HG03095 (cell line): ENCODE data around the gene TMEM151A.
A peak's percentile ranks its signal among the peaks of the same experiment; 100 is the strongest.
"Not testable (repeated sequence)": the region's sequence is repeated elsewhere in the genome, so short reads cannot be mapped to it uniquely, and the experiment has no call there.

Experiments used
- ATAC-seq: cut with Tn5 transposase; IDR thresholded peaks from one replicate; pipeline ENCODE4 v1.9.1; 2021; ENCODE audit warnings: moderate library complexity; ENCODE audit not compliant: unreplicated experiment

TMEM151A gene

DNA sequence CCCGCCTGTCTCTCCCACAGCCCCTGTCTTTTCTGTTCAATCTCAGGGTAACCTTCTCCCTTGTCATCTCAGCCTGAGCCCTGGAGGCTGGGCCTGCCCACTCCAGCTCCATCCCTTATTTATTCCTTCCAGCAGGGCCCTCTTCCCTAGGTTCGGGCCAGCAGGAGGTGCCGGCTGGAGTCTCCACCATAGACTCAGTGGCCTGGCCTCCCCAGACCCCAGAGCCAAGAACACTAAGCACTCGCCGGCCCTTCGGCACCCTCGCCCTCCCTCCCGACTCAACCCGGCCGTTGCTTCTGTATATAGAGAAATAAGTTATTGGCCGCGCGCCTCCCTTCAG, 24.7 kb upstream of the TMEM151A start:
- no peak for ATAC-seq

DNA sequence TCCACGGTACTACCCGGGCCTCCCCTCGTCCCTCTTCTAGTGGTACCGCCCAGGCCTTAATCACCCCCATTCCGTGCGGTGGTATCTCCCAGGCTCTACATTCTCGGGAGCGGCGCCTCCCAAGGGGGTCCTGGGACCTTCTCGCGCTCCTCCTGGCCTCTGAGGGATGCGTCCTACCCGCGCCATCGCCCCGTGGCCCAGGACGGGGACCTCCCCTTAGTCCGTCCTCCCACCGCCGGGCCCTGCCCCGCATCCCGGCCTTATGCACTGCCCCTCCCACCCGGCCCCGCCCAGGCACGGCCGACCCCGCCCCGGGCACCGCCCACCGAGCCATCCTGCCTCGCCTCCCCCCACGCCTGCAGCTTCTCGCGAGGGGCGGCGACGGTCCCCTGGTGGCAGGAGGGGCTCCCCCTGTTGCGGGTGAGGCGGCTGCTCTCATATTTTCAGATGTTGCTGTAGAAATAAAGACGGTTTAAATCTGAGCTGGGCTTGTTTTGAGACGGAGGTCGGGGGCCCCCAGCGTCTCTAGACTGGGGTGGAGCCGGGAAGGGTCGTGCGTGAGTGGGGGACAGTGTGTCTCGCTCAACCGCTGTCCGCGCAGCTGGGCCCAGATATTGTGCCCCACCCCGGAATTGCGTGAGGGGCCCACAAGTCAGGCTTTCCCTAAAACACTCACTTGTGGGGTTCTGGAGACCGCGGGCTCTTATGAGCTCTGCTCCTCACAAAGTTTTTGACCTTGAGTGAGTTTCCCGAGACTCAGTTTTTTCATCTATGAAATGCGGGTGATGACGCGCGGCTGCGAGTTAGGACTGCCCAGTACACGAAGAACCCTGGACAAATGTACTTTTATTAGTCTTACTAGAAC, 24.1 kb upstream of the TMEM151A start:
- ATAC-seq = peak; percentile 40

DNA sequence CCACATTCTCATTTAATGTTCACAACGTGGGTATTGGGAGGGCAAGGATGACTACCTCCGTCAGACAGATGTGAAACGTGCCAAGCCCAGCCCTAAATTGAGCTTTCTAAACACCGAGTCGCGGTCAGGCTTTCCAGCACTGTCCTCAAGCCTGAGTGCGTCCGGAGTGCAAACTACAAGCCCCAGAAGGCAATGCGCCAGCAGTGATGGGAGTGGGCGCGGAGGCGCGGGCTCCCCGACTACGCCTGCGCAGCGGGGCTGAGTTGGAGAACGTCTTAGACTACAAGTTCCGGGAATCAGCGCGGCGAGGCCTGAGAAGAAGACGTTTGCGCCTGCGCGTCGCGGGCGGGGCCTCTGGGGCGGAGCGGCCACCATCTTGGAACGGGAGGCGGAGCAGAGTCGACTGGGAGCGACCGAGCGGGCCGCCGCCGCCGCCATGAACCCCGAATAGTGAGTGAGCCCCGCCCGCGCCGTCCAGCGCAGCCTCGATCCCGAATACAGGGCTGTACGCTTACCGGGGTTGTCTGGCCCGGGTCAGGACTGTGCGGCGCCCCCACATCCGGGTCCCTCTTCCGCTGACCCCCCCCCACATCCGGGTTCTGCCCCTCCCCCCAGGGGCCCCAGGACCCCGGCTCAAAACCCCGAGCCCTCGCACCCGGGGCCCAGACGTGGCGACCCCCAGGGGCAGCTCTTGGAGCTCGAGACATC, 23.3 kb upstream of the TMEM151A start, which contains the start of gene RAB1B:
TSS of gene RAB1B (plus strand) at position 396 of the 708 bp plus-strand sequence. CDS start at position 437, 41 bp downstream.
- ATAC-seq = peak; percentile 77

DNA sequence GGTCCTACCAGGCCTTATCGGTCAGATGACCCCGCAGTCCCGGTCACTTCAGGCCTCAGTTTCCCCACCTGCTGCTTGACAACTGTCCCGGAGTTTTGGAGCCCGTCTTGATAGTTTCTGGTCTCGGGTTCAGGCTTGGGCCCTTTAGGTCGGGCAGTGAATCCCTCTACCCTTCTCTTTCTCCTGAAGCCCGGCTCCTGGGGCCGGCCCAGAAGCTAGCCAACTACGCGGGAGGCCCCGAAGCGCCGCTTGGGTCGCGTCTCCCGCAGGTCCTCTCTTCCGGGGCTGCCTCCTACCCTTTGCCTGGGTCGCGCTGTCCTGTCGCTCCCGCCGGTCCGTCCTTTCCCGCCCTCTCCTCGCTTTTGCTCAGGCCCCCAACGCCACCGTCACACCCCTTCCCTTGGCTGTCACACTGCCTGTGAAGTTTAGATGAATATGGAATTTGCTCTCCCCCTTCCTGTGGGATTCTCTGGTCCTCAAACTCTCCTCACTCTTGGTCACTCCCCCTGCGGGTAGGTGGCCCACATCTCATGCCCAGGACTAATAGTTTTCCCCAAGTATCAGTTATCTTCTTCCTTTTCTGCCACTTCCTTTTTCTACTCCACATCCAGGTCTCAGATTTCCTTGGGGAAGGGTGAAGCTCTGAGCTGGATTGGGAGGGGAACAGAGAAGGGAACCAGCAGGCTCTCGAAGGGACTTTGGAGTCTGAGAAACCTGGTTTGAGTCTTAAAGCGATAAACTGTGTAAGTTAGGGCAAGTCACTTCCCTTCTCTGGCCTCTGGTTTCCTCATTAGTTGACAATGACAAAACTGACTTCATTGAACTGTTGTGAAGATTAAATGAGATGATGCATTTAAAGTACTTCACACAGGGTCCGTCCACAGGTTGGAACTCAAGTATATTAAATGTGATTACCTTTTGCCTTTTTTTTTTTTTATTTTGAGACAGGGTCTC, 22.5 kb upstream of the TMEM151A start:
- no peak for ATAC-seq

DNA sequence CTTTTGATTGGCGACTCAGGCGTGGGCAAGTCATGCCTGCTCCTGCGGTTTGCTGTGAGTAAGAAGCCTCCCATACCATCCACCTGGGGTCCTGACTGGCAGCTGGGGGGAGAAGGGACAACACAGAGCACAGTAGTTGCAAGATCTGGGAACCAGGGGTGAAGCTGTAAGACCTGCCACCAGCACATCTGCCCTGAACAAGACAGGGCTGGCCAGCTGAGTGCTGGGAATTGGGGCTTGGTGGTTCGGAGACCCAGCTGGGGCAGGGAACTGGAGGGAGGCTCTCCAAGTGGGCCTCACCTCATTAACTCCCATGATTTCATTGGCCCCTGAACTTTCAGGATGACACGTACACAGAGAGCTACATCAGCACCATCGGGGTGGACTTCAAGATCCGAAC, 19.9 kb upstream of the TMEM151A start:
- no peak for ATAC-seq

DNA sequence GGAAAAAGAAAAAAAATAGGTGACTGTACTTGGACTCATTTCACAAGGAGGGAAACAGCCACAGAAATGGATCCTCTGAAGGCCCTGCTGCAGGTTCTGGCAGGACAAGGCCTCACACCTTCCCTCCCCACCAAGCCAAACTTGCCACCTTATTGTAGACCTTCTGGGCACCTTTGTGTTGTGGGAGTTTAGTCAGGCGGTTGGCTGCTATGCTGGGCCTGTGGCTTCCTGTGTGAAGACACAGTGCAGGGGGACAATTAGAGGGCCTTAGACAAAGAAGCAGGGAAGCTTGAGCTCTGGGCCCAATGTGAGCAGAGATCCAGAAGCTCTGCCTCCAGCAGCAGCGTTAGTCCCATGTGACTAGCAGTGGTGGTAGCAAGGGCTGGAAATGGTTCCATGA, 19.1 kb upstream of the TMEM151A start:
- no peak for ATAC-seq

DNA sequence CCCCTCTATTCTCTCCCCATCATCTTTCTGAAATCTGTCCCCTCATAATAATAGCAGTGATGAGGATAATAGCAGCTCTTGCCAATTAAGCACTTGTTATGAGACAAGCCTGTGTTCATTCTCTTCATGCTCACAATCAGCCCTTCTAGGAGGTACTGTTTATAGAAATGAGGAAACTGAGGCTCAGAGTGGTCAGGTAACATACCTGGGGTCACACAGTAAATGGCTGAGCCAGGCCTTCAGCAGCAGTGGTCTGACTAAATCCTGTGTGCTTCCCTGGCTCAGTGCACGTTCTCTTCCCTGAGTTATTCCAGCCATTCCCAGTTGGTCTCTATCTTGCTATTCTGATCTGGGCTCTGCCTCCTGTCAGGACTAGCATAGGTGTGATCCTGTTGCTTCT, 17.5 kb upstream of the TMEM151A start:
- no peak for ATAC-seq

DNA sequence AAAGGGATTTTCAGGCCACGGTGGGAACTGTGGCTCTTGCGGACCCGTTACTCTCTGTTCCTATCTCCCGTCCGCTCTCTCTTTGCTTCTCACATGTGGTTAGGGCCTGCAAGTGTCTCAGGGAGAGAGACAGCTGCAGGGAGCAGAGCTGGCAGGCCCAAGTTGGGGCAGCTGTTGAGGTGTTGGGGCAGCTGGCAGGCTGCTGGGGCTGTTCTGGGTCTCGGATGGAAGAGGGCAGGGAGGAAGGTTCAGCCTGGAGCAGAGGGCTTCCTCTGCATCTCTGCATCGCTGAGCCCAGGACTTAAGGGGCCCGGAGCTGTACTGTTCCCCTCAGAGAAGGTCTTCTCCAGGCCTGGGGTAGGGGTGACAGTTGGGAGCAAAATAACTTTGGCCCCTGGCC, 16.3 kb upstream of the TMEM151A start:
- no peak for ATAC-seq

DNA sequence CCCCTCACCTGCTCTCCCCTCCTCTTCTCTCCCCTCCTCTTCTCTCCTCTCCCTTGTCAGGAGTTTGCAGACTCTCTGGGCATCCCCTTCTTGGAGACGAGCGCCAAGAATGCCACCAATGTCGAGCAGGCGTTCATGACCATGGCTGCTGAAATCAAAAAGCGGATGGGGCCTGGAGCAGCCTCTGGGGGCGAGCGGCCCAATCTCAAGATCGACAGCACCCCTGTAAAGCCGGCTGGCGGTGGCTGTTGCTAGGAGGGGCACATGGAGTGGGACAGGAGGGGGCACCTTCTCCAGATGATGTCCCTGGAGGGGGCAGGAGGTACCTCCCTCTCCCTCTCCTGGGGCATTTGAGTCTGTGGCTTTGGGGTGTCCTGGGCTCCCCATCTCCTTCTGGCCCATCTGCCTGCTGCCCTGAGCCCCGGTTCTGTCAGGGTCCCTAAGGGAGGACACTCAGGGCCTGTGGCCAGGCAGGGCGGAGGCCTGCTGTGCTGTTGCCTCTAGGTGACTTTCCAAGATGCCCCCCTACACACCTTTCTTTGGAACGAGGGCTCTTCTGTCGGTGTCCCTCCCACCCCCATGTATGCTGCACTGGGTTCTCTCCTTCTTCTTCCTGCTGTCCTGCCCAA, 15.6 kb upstream of the TMEM151A start:
- ATAC-seq = no peak

DNA sequence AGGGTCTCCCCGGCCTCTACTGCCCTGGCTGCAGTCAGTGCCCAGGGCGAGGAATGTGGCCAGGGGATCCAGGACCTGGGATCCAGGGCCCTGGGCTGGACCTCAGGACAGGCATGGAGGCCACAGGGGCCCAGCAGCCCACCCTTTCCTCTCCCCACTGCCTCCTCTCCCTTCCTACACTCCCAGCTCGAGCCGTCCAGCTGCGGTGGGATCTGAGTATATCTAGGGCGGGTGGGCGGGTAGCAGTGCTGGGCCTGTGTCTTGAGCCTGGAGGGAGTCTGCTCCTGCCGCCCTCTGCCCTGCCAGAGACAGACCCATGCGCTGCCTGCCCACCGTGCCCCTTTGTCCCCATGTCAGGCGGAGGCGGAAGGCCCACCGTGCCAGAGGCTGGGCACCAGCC, 15.1 kb upstream of the TMEM151A start:
- not testable (repeated sequence) for ATAC-seq

DNA sequence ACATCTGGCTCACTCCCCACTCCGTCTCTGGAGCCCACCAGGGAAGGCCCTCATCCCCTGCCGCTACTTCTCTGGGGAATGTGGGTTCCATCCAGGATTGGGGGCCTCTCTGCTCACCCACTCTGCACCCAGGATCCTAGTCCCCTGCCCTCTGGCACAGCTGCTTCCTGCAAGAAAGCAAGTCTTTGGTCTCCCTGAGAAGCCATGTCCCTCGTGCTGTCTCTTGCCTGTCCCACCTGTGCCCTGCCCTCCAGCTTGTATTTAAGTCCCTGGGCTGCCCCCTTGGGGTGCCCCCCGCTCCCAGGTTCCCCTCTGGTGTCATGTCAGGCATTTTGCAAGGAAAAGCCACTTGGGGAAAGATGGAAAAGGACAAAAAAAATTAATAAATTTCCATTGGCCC, 14.6 kb upstream of the TMEM151A start:
- not testable (repeated sequence) for ATAC-seq

DNA sequence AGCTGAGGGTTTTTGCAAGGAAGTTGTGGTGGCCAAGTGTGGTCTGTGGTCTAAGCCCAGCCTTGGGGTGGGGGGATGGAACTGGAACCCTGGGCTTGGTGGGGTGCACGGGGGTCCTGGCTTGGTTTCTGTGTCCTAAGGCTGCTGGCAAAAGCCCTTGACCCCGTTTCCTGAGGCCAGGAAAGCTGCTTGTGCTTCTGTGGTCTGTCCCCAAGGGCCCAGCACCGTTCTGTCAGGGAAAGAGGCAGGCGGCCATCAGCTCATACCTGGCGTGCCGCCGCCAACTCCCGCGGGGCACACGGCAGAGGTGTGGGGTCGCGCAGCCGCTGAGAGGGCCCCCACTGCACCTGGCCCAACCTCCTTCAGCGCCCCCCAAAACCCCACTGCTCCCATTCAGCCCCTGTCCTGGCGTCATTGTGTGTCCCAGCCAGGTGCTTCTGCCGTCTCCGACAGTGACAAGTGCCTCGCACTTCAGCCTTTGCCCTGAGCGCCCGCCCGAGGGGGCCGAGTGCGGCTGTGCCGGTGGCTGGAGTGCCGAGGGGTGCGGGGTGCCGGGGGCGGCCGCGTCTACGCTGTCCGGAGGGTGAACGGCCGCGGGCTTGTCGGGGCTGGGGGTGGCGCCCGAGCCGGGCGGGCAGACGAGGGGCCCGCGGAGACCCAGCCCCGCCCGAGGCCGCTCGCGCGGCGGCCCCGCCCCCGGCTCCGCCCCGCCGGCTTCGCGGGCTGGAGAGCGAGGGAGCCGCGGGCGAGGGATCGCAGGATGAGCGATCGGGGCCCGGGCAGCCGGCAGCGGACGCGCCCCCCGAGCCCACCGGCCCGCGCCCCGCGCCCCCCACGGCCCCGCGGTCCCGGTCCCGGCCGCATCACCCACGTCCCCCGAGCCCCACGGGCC, 14.0 kb upstream of the TMEM151A start, which contains the start of gene CNIH2:
TSS of gene CNIH2 (plus strand) at position 705 of the 892 bp plus-strand sequence. CDS start 282 bp downstream, outside the sequence.
- ATAC-seq = no peak

DNA sequence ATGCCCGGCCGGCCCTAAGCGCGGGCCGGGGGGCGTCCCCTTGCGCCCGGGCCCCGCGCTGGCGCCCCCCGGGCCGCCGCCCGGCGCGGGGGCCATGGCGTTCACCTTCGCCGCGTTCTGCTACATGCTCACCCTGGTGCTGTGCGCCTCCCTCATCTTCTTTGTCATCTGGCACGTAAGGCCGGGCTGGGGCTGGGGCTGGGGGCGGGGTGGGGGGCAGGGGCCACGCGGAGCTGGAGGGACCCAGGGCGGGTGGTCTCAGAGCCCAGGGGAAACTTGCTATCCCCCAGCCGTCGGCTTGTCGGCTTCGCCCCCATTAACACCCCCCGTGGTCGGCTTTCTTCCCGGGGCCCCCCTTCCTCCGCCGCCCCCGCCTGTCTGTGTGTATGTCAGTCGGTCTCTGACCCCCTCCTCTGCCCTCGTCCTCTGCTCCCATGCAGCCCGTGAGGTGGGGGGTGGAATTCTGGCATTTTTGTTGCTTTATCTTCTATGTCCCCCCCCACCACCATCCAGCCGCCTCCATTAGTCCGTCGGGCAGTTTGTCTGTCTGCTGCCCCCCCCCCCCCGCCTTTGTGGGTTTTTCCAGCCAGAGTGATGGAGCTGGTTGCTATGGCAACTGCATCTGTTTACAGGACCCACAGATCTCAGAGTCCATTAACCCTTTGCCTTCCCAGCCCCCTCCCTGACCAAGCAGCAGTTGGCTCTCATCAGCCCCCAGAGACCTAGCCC, 13.2 kb upstream of the TMEM151A start:
- no peak for ATAC-seq

DNA sequence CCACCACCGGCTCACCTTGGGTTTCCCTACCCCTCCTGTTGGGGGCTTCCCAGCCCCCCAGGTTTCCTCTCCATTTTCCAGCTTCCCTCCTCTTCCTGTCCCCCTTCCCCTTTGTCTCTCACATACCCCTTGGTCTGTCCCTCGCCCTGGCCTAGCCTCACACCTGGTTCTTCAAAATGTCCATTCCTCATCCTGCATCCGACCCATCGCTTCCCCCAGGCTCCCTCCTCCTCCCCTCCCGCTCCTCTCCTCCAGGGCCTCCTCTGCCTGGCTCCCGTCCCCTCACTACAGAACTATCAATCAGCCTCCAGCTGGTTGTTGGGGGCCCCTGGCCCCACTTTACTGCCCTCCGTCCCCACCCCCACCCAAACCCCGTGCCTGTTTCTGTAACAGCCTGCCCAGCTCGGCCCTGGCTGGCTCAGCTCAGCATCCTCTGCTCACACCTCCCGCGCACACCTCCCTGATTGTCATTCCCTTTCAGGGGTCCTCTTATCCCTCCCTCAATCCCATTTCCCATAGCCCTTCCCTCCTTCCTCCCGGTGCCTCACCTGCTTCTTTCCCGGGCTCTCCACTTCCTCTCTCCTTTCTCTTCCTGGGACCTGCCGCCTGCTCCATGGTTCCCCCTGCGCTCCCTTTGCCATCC, 12.5 kb upstream of the TMEM151A start:
- ATAC-seq = no peak

DNA sequence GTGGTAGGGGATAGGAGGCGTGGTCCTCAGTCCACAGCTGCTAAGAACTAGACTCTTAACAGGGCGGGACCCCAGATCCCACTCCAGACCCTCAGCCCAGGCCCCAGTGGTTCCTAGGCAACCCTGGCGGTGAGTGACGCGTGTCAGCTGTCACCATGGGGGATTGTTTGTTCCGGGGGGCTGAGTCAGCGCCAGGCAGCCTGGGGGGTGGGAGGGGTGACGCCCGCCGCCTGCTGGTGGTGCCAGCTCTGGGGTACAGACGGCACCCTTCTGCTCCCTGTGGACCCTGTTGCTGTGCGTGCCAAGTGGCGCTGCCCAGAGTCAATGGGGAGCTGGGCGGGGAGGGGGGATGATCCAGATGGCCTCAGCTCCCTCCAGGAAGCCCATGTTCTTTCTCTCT, 11.3 kb upstream of the TMEM151A start:
- no peak for ATAC-seq

DNA sequence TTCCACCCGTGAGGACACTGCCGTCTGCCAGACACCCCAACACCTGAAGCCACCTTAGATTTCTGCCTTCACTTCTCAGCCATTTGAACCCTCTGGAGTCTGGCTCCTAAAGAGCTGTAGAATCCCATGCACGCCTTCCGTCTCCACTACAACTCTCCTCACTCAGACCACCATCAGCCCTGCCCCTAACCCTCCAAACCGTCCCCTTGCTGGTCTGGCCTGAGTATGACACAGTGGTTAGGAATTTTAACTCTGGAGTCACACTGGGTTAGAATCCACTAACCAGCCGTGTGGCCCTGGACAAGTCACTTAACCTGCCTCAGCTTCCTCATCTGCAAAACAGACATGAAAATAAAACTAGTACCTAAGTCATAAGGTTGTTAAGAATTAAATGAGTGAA, 10.7 kb upstream of the TMEM151A start:
- ATAC-seq = no peak

DNA sequence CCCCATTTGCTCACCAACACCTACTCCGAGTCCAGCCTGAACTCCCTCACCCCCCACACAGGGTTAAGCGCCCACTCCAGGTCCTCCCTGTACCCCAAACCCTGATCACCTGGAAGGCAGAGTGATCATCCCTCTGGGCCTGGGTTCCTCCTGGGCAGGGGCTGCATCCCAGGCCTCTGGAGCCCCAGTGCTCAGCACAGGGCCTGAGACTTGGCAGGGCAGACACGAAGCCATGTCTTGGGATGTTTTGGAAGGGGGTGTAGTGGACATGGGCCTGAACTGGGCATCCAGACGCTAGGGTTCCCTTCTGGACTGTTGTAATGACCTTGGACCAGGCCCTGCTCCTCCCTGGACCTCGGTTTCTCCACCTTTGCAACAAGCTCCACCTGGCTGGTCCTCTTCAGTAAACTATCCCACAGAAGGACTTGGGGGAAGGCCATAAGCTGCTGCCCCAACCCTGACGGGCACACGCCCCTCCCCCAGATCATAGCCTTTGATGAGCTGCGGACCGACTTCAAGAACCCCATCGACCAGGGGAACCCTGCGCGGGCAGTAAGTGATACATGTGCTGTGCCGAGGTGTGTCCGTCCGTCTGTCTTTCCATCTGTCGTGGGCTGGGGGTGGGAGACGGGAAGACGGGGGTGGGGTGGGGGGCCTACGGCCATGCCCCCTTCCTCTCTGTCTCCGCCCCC, 9.8 kb upstream of the TMEM151A start:
- ATAC-seq = no peak
